ENCODE results near the gene UBLCP1. TPM values are rescaled to one million over a fixed set of nuclear protein-coding genes. Genes with fewer than 3 reads are reported as not detected.

Gene UBLCP1
- total RNA-seq, 1 experiment from 2014 or later, result 32.9 TPM

- Histone ChIP-seq H3K27ac (ENCODE audit: low read depth, low read length) (no peak overlapping the region), H3K4me3 (replicated peaks in 1 of 2; ENCODE audit: low read depth in 1 of 2, low read length in 2 of 2) (no peak overlapping the region), H3K79me2 (ENCODE audit: insufficient read depth, low read length) (no peaks in the 10 kb centered on the region), H3K9me3 (ENCODE audit: control insufficient read depth in 1 of 2, insufficient read depth in 1 of 2, low read depth in 1 of 2, low read length in 2 of 2) (no peaks in the 10 kb centered on the region), H2AFZ (ENCODE audit: low read depth, low read length, poor library complexity, severe bottlenecking) (no peak overlapping the region), H3K4me1 (ENCODE audit: control insufficient read depth in 1 of 2, insufficient read depth in 2 of 2, low read length in 2 of 2) (peaks cover 6 to 10% of the 10 kb centered on the region in 2 experiments; a peak in 3 of 4 replicates), H3K9me2 (ENCODE audit: insufficient read depth) (no peaks in the 10 kb centered on the region), H3K27me3 (ENCODE audit: insufficient read depth, low read length) (no peaks in the 10 kb centered on the region), H3K4me2 (ENCODE audit: low read length) (no peak overlapping the region), H3K9ac (ENCODE audit: low read length) (no peak overlapping the region), H3K36me3 (ENCODE audit: control insufficient read depth in 1 of 2, insufficient read depth in 2 of 2, low read length in 2 of 2) (no peaks in the 10 kb centered on the region), H4K20me1 (ENCODE audit: insufficient read depth) (no peaks in the 10 kb centered on the region)
- RAD21 ChIA-PET (ENCODE audit: low non-redundant PET in 1 of 2, low total read pairs in 2 of 2, uncharacterized antibody in 2 of 2, unreplicated experiment in 2 of 2), result no interaction called here
- POLR2A ChIA-PET, result no interaction called here
- intact Hi-C loops (cut with micrococcal nuclease), result no loop called here
- CTCF ChIA-PET, result no interaction called here
- DNase-seq (ENCODE audit: low read depth, low spot score), result no peak
- ATAC-seq, result no peak
- BruUV-seq (replicated peaks), result no TSS peak
- TF ChIP-seq FOSL1 (IDR thresholded peaks at IDR 0.05; ENCODE audit: low read depth), result no peak
- no peak for TF ChIP-seq CBX3 (IDR thresholded peaks at IDR 0.05; ENCODE audit: low read depth)
- TF ChIP-seq EZH2 (IDR thresholded peaks at IDR 0.05), result no peak
- no peak for TF ChIP-seq POLR2A (IDR thresholded peaks at IDR 0.05; ENCODE audit: borderline replicate concordance, extremely low read depth, insufficient read depth, insufficient read length)
- no peak for TF ChIP-seq SRF (IDR thresholded peaks at IDR 0.05; ENCODE audit: low read depth)
- no peak for TF ChIP-seq SIN3A (IDR thresholded peaks at IDR 0.05; ENCODE audit: low read depth)
- TF ChIP-seq REST (IDR thresholded peaks at IDR 0.05; ENCODE audit: low read depth), result no peak
- no peak for TF ChIP-seq RAD21 (IDR thresholded peaks at IDR 0.05; ENCODE audit: low read depth)
- no peak for TF ChIP-seq TCF7L2 (IDR thresholded peaks at IDR 0.05; ENCODE audit: borderline replicate concordance, extremely low read depth, insufficient read depth, insufficient read length)
- no peak for TF ChIP-seq ZFX (IDR thresholded peaks at IDR 0.05)
- no peak for TF ChIP-seq ZBTB33 (IDR thresholded peaks at IDR 0.05; ENCODE audit: extremely low read depth, insufficient replicate concordance, low read length)
- no peak for TF ChIP-seq YY1 (IDR thresholded peaks at IDR 0.05; ENCODE audit: extremely low read depth, insufficient replicate concordance, low read depth, low read length)
- no peak for TF ChIP-seq MAX (IDR thresholded peaks at IDR 0.05)
- TF ChIP-seq JUND (IDR thresholded peaks at IDR 0.05), result no peak
Measured at GRCh38 chr5:159244890-159245289, 18.2 kb upstream of the UBLCP1 start.

Data from HCT116 (cell line).